SK-N-SH treated with all-trans-retinoic acid at 6 μM for 48 hours (cell line): ENCODE measurements around the gene PODXL.

Source experiments
- ESRRG ChIP-seq: fragments of 250-450 bp; sonication (Bioruptor Pico); IDR thresholded peaks from 2 replicates; pipeline ENCODE4 v1.6.1; 2021; ENCODE audit warnings: mild to moderate bottlenecking
- PATZ1 ChIP-seq: fragments of 250-450 bp; sonication (Bioruptor Pico); IDR thresholded peaks from 2 replicates; pipeline ENCODE4 v1.8.0; 2020; ENCODE audit warnings: mild to moderate bottlenecking, moderate library complexity, borderline replicate concordance
- ZFP30 ChIP-seq: fragments of 450-650 bp; formaldehyde crosslinking; IDR thresholded peaks from 2 replicates; pipeline ENCODE4 v1.5.0; 2022; ENCODE audit warnings: mild to moderate bottlenecking, moderate library complexity

- no peak for TF ChIP-seq ZFP30 (CRISPR knock-in tag)
- no peak for TF ChIP-seq ESRRG (CRISPR knock-in tag)
- TF ChIP-seq PATZ1 (CRISPR knock-in tag) = no peak
Measured at GRCh38 chr7:131578602-131579001, 22.2 kb upstream of the PODXL start.
